Panc1 (cell line): ENCODE data around the gene ADPRS. TPM values are rescaled to one million over a fixed set of nuclear protein-coding genes. Genes with fewer than 3 reads are reported as not detected.

Experiments used
- ATAC-seq: fragments of 200-7000 bp; cut with Tn5 transposase; 2 replicates; pipeline ENCODE4 v1.9.1; 2020; ENCODE audit warnings: mild to moderate bottlenecking, moderate library complexity
- BruUV-seq: library from RNA; stranded (reverse); fragments of 400-500 nt; replicated peaks from 2 replicates; lab custom pipeline; 2021; lab: Mats Ljungman, UMichigan
- CTCF ChIA-PET: fragments of 300-600 bp; sonication (Branson Sonifier 250); formaldehyde crosslinking; loops from one replicate; lab custom pipeline; 2022; ENCODE audit warnings: antibody characterized with exemption; lab: Charles Lee
- POLR2A ChIA-PET: fragments of 300-600 bp; sonication (Branson Sonifier 250); formaldehyde crosslinking; loops from one replicate; lab custom pipeline; 2022; ENCODE audit warnings: antibody characterized with exemption; lab: Charles Lee
- DNase-seq: peaks from one replicate; pipeline ENCODE4 v3.0.0-alpha.2; 2010; ENCODE audit warnings: low read depth, low spot score
- H3K27ac ChIP-seq: 2 replicates; pipeline ENCODE4 v1.5.1; 2011; ENCODE audit warnings: mild to moderate bottlenecking, low read length, inconsistent platforms
- H3K27me3 ChIP-seq: fragments of 200-500 bp; sonication (Bioruptor generic); 2 replicates; pipeline ENCODE4 v1.6.0; 2014; ENCODE audit warnings: low read length, inconsistent platforms; ENCODE audit not compliant: control insufficient read depth, insufficient read depth
- H3K36me3 ChIP-seq: fragments of 200-500 bp; sonication (Bioruptor generic); 2 replicates; pipeline ENCODE4 v1.5.1; 2014; ENCODE audit warnings: inconsistent platforms, mild to moderate bottlenecking, low read length, moderate library complexity; ENCODE audit not compliant: control insufficient read depth, insufficient read depth
- H3K4me1 ChIP-seq: 2 replicates; pipeline ENCODE4 v1.5.1; 2011; ENCODE audit warnings: inconsistent platforms, mild to moderate bottlenecking, low read length, moderate library complexity; ENCODE audit not compliant: control insufficient read depth, insufficient read depth
- H3K4me3 ChIP-seq, 2 experiments: 2 replicates each; pipeline ENCODE4 v1.5.1; 2011 to 2012; ENCODE audit warnings: low read depth in 2 of 2, low read length in 2 of 2, mild to moderate bottlenecking in 2 of 2, inconsistent platforms in 1 of 2, moderate library complexity in 1 of 2
- H3K9me3 ChIP-seq: fragments of 200-500 bp; sonication (Bioruptor generic); 2 replicates; pipeline ENCODE4 v1.5.1; 2014; ENCODE audit warnings: low read depth, mild to moderate bottlenecking, inconsistent platforms, low read length, moderate library complexity; ENCODE audit not compliant: control insufficient read depth, insufficient read depth
- CTCF ChIP-seq: fragments of 450-650 bp; IDR thresholded peaks from 2 replicates; pipeline ENCODE4 v1.5.1; 2017; ENCODE audit warnings: mild to moderate bottlenecking
- POLR2AphosphoS5 ChIP-seq: IDR thresholded peaks from 2 replicates; pipeline ENCODE4 v1.6.1; 2012; ENCODE audit warnings: mild to moderate bottlenecking, low read depth, low read length, moderate library complexity
- SIN3A ChIP-seq: IDR thresholded peaks from 2 replicates; pipeline ENCODE4 v1.6.1; 2012; ENCODE audit warnings: low read depth, mild to moderate bottlenecking, low read length, moderate library complexity, borderline replicate concordance; ENCODE audit not compliant: insufficient read depth
- TCF7L2 ChIP-seq: IDR thresholded peaks from 2 replicates; pipeline ENCODE4 v1.6.1; 2011; ENCODE audit warnings: mild to moderate bottlenecking, low read depth, low read length, inconsistent platforms
- in situ Hi-C: cut with HindIII; loops from 2 replicates; pipeline ENCODE4 v1.10.0; 2016; ENCODE audit warnings: low sequenced_read_pairs, low pct_unique_long_range_greater_than_20kb
- intact Hi-C: fragments of 100-400 bp; cut with micrococcal nuclease; formaldehyde crosslinking; loops from one replicate; pipeline ENCODE4 v1.10.0; 2022; ENCODE audit not compliant: unreplicated experiment
- total RNA-seq: library from RNA; stranded (reverse); gene quantifications from one replicate; pipeline ENCODE4 v1.2.1, GENCODE V29; 2021; ENCODE audit not compliant: unreplicated experiment
- TF ChIP-seq, protein P1 (sequence below), 2 experiments: IDR thresholded peaks; 2 replicates each; pipeline ENCODE4 v1.6.1; 2011 to 2012; ENCODE audit warnings: low read depth in 2 of 2, control low read depth in 1 of 2, low read length in 1 of 2, mild to moderate bottlenecking in 1 of 2, moderate library complexity in 1 of 2; ENCODE audit not compliant: insufficient read depth in 1 of 2

ADPRS gene
- total RNA-seq, 1 experiment from 2014 or later, result 32.2 TPM

GRCh38 chr1:36085126-36085525 lies 3.6 kb upstream of the ADPRS start:
- H3K4me1 ChIP-seq, result no peaks in the 10 kb centered on the region; the same call in 1 of the 2 replicates
- BruUV-seq, result no TSS peak
- H3K4me3 ChIP-seq, result no peak overlapping the region
- intact Hi-C loops, result no loop called here
- H3K27ac ChIP-seq, result no peak overlapping the region
- TF ChIP-seq, protein P1, sequence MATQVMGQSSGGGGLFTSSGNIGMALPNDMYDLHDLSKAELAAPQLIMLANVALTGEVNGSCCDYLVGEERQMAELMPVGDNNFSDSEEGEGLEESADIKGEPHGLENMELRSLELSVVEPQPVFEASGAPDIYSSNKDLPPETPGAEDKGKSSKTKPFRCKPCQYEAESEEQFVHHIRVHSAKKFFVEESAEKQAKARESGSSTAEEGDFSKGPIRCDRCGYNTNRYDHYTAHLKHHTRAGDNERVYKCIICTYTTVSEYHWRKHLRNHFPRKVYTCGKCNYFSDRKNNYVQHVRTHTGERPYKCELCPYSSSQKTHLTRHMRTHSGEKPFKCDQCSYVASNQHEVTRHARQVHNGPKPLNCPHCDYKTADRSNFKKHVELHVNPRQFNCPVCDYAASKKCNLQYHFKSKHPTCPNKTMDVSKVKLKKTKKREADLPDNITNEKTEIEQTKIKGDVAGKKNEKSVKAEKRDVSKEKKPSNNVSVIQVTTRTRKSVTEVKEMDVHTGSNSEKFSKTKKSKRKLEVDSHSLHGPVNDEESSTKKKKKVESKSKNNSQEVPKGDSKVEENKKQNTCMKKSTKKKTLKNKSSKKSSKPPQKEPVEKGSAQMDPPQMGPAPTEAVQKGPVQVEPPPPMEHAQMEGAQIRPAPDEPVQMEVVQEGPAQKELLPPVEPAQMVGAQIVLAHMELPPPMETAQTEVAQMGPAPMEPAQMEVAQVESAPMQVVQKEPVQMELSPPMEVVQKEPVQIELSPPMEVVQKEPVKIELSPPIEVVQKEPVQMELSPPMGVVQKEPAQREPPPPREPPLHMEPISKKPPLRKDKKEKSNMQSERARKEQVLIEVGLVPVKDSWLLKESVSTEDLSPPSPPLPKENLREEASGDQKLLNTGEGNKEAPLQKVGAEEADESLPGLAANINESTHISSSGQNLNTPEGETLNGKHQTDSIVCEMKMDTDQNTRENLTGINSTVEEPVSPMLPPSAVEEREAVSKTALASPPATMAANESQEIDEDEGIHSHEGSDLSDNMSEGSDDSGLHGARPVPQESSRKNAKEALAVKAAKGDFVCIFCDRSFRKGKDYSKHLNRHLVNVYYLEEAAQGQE (IDR thresholded peaks at IDR 0.05; ENCODE audit: insufficient read depth in 1 of 2, low read depth in 2 of 2, low read length in 1 of 2), result no peak
- TF ChIP-seq CTCF, result no peak
- no peak for TF ChIP-seq POLR2AphosphoS5
- TF ChIP-seq SIN3A, result no peak
- no peak for TF ChIP-seq TCF7L2
- H3K27me3 ChIP-seq, result no peaks in the 10 kb centered on the region
- H3K9me3 ChIP-seq, result no peaks in the 10 kb centered on the region
- ATAC-seq (no peak), DNase-seq (no peak)
- ChIA-PET POLR2A (no interaction called here), CTCF (no interaction called here)
- H3K36me3 ChIP-seq, result peaks cover 4% of the 10 kb centered on the region; the same call in 1 of the 2 replicates
- in situ Hi-C loops, result no loop called here

- POLR2A ChIA-PET, result no interaction called here
- Histone ChIP-seq H3K27me3 (no peaks in the 10 kb centered on the region), H3K9me3 (no peaks in the 10 kb centered on the region), H3K4me1 (no peaks in the 10 kb centered on the region; the same call in 1 of the 2 replicates), H3K27ac (no peak overlapping the region), H3K4me3 (no peak overlapping the region), H3K36me3 (peaks cover 4% of the 10 kb centered on the region; the same call in 1 of the 2 replicates)
- ATAC-seq, result no peak
- CTCF ChIA-PET, result interaction anchor here (1.4 kb wide), 1 partner anchor 52 kb away, joined by 3 read pairs; no protein-coding TSS in a partner anchor
- BruUV-seq, result no TSS peak
- no peak for DNase-seq
- intact Hi-C loops, result no loop called here
- TF ChIP-seq, protein P1 (IDR thresholded peaks at IDR 0.05; ENCODE audit: insufficient read depth in 1 of 2, low read depth in 2 of 2, low read length in 1 of 2), result no peak
- TF ChIP-seq TCF7L2, result no peak
- no peak for TF ChIP-seq POLR2AphosphoS5
- TF ChIP-seq SIN3A, result no peak
- TF ChIP-seq CTCF, result no peak
- in situ Hi-C loops, result no loop called here
Measured at GRCh38 chr1:36085686-36086526, 2.8 kb upstream of the ADPRS start.
